GM21737 (cell line): ENCODE measurements around the gene ACAD9.

Experiments used
- ATAC-seq: cut with Tn5 transposase; IDR thresholded peaks from one replicate; pipeline ENCODE4 v1.9.1; 2021; ENCODE audit warnings: mild to moderate bottlenecking, moderate library complexity; ENCODE audit not compliant: unreplicated experiment

ACAD9 gene

DNA sequence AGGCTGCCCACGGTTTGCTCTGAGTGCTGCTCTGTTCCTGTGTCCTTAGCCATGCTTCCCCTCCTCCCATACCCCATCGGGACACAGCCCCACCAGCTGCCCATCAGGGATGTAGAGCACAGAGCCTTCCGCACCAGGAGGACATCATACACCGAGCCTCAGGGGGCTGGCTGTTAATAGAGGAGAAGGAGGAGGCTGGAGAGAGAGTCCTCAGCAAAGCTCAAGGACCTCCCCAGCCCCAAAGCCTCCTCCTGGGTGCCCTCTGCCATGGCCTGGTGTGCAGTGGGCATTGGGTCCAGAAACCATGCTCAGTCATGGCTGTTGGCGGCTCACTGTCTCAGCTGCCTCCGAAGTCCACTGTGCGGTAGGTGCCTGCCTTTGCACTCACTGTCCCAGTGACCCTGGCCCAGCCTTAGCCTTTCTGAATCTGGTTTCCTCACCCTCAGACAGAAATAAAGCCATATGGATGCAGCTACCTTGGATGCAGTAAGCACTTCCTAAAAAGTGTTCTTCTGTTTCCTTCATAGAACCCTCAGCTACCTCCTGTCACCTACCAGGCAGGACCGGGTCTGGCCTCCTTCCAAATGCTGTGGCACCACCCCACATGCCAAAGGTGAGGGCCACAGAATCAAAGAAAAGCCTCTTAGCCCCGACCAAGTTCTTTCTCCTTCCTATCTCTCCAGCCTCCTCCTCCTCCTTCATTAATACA is 53.9 kb downstream of the ACAD9 start:
- no peak for ATAC-seq

DNA sequence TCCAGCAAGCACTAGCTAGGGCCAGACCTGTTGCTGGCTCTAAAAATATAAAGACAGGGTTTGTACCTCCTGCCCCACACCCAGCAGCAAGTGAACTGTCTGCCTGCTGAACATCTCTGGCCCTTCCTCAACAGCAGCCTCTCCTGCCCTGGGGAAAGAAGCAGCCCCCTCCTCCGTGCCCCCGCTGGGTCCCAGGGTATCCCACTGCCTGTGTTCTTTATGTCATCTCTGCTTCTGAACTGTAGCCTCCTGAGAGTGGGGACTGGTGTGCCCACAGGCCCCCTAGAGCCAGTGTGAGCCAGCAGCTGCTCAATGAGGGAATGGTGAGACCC is 54.5 kb downstream of the ACAD9 start:
- ATAC-seq, result no peak

DNA sequence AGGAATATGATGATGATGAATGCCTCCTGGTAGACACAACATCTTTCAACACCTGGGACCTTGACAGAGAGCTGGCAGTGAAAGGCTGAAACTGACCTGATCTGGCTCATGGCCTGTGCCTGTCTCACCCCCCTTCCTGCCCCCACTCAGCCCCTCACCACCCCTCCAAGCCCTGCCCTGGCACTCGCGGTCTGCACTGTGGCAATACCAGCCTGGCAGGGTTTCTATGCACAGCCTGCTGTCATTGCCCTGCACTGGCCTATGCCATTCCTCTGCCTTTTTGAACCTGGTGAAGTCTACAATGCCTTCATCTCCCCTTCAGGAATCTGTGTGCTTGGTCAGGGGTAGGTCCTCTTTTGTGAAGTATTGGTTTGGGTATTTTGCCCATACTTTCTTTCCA is 56.5 kb downstream of the ACAD9 start:
- ATAC-seq, result no peak

DNA sequence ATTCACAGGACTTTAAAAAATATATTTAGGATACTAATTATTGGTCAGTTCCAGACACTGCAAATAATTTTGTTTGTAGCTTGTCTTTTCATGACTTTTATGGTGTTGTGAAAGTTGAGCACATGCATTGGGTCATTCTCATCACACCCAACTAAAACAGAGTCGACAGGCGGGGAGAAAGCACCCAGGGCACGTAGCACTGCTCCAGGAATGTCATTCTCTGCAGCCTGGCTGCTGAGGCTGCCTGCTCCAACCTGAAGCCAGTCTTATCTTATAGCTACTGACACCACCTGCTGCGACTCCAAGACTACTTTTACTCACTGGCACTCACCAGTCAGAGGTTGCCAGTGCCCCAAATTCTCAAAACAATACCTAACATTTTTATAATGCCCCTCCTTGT is 56.9 kb downstream of the ACAD9 start:
- ATAC-seq, result no peak

DNA sequence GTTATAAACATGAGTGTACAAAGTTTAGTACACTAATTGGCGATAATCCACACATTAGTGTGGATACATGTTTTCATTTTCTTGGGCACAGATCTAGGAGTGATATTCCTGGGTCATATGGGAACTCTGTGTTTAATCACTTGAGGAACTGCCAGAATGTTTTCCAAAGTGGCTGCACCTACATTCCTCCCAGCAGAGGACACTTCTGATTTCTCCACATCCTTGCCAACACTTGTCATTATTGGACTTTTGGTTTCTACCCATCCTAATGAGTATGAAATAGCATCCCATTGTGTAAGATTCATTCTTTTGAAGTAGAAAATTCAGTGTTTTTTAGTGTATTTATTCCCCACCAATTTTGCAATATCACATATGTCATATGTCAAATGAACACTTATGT is 60.8 kb downstream of the ACAD9 start:
- ATAC-seq, result no peak

DNA sequence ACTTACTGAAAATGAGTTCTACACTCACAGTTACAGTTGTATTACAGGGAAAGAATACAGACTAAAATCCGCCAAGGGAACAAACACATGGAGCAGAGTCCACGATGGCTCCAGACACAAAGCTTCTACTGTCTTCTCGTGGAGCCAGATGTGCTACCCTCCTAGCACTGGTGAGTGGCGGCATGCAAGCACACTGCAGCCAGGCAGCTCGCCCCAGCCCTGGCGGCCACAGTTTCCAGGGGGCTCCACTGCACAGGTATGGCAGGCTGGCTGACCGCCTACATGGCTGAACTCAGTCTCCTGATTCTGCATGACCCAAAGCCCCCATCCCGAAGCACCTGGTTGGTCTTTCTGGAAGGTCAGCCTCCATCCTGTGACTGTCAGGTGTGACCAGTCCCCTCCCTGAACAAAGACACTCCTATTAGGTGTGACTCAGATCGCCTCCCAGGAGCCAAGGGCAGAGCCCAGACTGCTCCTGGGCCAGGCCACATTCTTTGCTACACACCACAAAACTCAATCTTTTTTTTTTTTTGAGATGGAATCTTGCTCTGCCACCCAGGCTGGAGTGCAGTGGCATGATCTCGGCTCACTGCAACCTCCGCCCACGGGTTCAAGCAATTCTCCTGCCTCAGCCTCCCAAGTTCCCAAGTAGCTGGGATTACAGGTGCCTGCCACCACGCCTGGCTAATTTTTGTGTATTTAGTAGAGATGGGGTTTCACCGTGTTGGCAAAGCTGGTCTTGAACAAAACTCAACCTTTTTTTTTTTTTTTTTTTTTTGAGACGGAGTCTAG is 62.9 kb downstream of the ACAD9 start:
- no peak for ATAC-seq

DNA sequence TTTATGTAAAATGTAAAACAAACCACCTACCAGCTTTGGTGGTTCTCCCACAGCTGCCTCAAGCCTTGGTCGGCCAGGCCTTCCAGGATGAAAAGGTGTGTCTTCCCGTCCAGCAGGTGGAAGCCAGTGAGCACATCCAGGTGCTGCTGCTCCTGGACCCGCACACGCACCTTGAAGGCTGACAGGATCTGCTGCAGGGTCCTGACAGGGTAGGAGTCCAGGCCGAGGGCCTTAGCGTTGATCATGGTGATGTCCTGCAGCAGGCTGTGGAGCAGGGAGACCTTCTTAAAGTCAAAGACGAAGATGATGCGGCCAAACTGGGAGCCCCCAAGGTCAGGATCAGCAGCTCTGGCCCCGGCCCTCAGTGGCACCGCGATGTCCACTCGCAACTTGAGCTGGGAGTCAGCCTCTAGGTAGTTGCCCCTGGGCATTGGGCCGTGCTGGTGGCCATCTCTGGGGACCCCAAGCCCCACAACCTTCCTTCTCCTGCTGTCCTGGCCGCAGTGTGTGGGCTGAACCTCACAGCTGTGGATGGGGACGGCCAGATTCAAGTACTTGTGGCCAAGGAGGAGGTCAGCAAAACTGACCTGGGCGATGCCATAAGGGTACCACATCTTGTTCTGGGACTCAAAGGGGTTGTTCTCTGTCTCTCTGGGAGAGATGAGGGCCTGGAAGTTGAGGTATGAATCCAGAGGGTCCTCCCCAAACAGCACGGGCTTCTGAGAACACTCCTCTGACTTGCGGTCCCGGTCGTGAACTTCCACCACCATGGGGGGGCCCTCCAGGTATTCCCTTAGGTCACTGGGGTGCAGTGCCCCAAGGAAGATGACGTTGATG is 65.8 kb downstream of the ACAD9 start:
- no peak for ATAC-seq

DNA sequence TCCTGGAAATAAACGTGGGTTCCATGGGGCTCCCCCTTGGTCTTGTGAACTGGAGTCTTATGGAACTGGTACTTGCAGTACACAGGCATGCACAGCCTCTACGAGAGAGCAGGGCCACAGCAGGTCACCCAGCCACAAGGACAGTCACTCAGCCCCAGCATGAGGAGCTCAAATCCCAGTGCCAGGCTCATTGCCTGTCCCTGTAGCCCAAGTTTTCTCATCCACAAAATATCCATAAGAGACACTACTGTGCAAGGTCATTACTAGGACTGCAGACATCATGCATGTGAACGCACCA is 66.4 kb downstream of the ACAD9 start:
- no peak for ATAC-seq

DNA sequence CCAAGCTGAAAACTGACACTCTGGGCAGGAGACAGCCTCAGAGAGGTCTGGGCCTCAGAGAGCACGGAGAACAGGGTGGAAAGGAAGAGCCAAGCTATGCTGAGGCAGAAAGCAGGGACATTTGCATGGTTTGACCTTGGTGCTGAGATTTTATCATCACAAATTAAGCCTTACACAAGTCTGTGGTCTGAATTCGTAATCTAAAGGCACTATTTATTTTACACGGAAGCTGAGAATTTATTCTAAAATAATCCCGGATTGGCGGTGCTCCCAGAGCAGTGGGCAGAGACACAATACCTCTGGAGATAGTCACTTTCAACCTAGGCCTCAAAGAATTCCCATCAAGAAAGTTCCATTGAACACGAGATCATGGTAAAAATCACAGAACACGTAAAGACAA is 67.0 kb downstream of the ACAD9 start:
- no peak for ATAC-seq

DNA sequence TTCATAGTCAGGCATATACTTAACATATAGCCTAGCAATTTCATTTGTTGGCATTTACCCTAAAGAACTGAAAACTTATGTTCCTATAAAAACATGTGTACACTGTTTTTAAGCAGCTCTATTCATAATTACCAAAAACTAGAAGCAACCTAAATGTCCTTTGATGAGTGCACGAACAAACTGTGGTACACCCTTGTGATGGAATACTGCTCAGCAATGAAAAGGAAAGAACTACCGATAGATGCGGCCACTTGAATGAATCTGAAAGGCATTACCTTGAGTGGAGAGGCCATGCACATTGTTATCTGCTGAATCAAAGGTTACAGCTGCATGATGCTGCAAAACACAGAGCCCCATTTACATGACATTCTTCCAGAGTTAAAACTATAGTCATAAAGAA is 69.7 kb downstream of the ACAD9 start:
- no peak for ATAC-seq

DNA sequence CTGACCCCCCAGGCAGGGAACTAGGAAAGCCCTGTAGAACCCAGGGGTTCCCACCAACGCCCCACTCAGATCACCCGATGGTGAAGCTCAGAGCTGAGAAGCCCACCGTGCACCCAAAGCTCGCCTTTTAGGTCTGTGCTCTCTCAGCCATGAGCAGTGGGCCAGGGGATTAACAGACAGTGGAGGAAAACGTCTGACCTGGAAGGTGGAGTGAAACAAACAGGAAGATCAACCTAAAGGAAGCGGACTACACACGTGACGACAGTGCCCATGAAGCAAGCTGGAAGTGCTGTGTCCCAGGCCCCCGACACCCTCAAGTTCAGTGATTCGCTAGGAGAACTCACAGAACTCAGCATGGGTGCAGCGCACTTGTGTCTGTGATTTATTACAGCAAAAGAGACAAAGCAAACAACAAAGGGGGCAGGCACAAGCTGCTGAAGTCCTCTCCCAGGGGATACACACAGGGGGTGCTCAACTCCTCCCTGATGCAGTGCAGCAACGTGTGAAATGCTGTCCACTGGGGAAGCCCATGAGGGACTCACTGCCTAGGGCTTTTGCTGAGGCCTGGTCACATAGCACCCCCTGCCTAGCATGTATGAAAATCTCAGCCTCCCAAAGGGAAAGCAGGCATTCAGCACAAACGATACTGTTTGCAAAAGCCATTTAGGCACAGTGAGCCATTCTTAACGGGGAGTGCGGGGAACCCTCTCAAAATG is 71.0 kb downstream of the ACAD9 start:
- no peak for ATAC-seq

DNA sequence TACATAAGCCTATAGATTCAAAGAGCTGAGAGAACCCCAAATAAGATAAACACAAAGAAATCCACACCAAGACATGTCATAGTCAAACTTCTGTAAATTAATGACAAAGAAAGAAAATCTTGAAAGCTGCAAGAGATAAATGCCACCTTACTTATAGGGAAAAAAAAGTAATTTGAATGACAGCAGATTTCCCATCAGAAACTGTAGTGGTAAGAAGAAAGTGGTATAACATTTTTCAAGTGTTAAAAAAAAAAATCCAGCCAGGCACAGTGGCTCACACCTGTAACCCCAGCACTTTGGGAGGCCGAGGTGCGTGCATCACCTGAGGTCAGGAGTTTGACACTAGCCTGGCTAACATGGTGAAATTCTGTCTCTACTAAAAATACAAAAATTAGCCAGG is 77.0 kb downstream of the ACAD9 start:
- ATAC-seq, result no peak
